Activated CD4-positive, CD25-positive, alpha-beta regulatory T cell treated with anti-CD3 and anti-CD28 coated beads, Interleukin-2, amount 50 U/mL, for 72 hours (primary cell): Measurements from ENCODE around the gene PLA2G1B.
"Not testable (repeated sequence)": the region's sequence is repeated elsewhere in the genome, so short reads cannot be mapped to it uniquely, and the experiment has no call there.

ENCODE experiments used
- DNase-seq: peaks from one replicate; pipeline ENCODE4 v3.0.0; 2021

The PLA2G1B gene

GRCh38 chr12:120358412-120359100, 31.0 kb upstream of the PLA2G1B start:
- no peak for DNase-seq

GRCh38 chr12:120357104-120357503, 29.5 kb upstream of the PLA2G1B start:
- no peak for DNase-seq

- DNase-seq: peak; percentile 78
Measured at GRCh38 chr12:120356567-120357030, 29.0 kb upstream of the PLA2G1B start.

- DNase-seq: no peak
Measured at GRCh38 chr12:120353556-120354317, 26.2 kb upstream of the PLA2G1B start.

- no peak for DNase-seq
Measured at GRCh38 chr12:120353136-120353535, 25.6 kb upstream of the PLA2G1B start.

- DNase-seq: no peak
Measured at GRCh38 chr12:120352117-120352516, 24.5 kb upstream of the PLA2G1B start.

GRCh38 chr12:120350576-120351350, 23.2 kb upstream of the PLA2G1B start:
- no peak for DNase-seq

- no peak for DNase-seq
Measured at GRCh38 chr12:120347766-120348165, 20.2 kb upstream of the PLA2G1B start.

- no peak for DNase-seq
Measured at GRCh38 chr12:120346681-120347080, 19.1 kb upstream of the PLA2G1B start.

GRCh38 chr12:120346031-120346430, 18.5 kb upstream of the PLA2G1B start:
- no peak for DNase-seq

- DNase-seq: no peak
Measured at GRCh38 chr12:120343692-120344091, 16.1 kb upstream of the PLA2G1B start.

GRCh38 chr12:120343039-120343537, 15.5 kb upstream of the PLA2G1B start:
- no peak for DNase-seq

- no peak for DNase-seq
Measured at GRCh38 chr12:120342175-120343038, 14.8 kb upstream of the PLA2G1B start.

- DNase-seq: no peak
Measured at GRCh38 chr12:120339256-120339655, 11.7 kb upstream of the PLA2G1B start.

- no peak for DNase-seq
Measured at GRCh38 chr12:120337730-120338129, 10.2 kb upstream of the PLA2G1B start.

- DNase-seq: not testable (repeated sequence)
Measured at GRCh38 chr12:120336392-120336791, 8.8 kb upstream of the PLA2G1B start.

GRCh38 chr12:120335447-120335846, 7.9 kb upstream of the PLA2G1B start:
- DNase-seq: peak; percentile 40

GRCh38 chr12:120332523-120332922, 4.9 kb upstream of the PLA2G1B start:
- no peak for DNase-seq

- no peak for DNase-seq
Measured at GRCh38 chr12:120332041-120332440, 4.5 kb upstream of the PLA2G1B start.

- no peak for DNase-seq
Measured at GRCh38 chr12:120331390-120331789, 3.8 kb upstream of the PLA2G1B start.

- no peak for DNase-seq
Measured at GRCh38 chr12:120328228-120328627, 649 bp upstream of the PLA2G1B start.

GRCh38 chr12:120324841-120325417, 2.6 kb downstream of the PLA2G1B start:
- DNase-seq: no peak
